ENCODE measurements around the gene FAM237A. TPM values are rescaled to one million over a fixed set of nuclear protein-coding genes. Genes with fewer than 3 reads are reported as not detected.

The FAM237A gene
- total and polyA plus RNA-seq, 2 donors (not counting 1 experiment from before 2014, with no cell fraction given): not detected

DNA sequence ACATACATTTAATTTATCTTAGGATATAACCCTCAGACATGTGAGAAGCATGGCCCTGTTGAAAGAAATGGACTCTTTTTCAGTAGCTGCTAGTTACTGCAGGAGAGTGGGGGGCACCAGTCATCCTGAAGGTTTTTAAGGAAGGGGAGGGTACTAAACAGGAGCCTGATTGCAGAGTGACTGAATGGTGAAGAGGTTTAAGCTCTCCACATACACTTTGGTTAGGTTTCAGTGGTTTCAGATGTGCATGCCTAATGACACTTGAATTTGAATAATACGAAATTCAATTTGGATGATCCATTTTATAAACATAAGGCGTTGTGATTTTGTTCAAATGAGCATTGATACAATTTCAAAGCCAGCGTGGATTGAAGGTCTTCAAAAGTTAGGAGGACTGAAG is 10.9 kb upstream of the FAM237A start:
- Histone ChIP-seq H4K20me1 (ENCODE audit: control insufficient read depth, extremely low read depth, insufficient read depth, low read length) (no peaks in the 10 kb centered on the region), H3K79me2 (ENCODE audit: control insufficient read depth, insufficient read depth, low read length) (no peaks in the 10 kb centered on the region), H3K27ac (ENCODE audit: insufficient read depth, low read length) (no peak overlapping the region), H3K4me2 (ENCODE audit: extremely low read depth, insufficient read depth, low read length) (no peak overlapping the region), H2AFZ (ENCODE audit: low read length) (no peak overlapping the region), H3K4me3 (replicated peaks in 1 of 4; ENCODE audit: control extremely low read depth in 1 of 4, insufficient read depth in 1 of 4, low read depth in 3 of 4, low read length in 4 of 4) (no peak overlapping the region), H3K9ac (ENCODE audit: insufficient read depth, low read length) (no peak overlapping the region), H3K36me3 (ENCODE audit: control insufficient read depth, insufficient read depth, low read length) (no peaks in the 10 kb centered on the region), H3K9me3 (ENCODE audit: control insufficient read depth, insufficient read depth, low read depth, low read length) (no peaks in the 10 kb centered on the region), H3K4me1 (ENCODE audit: control insufficient read depth, extremely low read depth, insufficient read depth, low read length) (no peaks in the 10 kb centered on the region), H3K27me3 (ENCODE audit: control insufficient read depth, insufficient read depth, low read length) (no peaks in the 10 kb centered on the region)
- no peak for TF ChIP-seq EZH2 (IDR thresholded peaks at IDR 0.05; ENCODE audit: low read length, missing control alignments)
- TF ChIP-seq, protein P1, sequence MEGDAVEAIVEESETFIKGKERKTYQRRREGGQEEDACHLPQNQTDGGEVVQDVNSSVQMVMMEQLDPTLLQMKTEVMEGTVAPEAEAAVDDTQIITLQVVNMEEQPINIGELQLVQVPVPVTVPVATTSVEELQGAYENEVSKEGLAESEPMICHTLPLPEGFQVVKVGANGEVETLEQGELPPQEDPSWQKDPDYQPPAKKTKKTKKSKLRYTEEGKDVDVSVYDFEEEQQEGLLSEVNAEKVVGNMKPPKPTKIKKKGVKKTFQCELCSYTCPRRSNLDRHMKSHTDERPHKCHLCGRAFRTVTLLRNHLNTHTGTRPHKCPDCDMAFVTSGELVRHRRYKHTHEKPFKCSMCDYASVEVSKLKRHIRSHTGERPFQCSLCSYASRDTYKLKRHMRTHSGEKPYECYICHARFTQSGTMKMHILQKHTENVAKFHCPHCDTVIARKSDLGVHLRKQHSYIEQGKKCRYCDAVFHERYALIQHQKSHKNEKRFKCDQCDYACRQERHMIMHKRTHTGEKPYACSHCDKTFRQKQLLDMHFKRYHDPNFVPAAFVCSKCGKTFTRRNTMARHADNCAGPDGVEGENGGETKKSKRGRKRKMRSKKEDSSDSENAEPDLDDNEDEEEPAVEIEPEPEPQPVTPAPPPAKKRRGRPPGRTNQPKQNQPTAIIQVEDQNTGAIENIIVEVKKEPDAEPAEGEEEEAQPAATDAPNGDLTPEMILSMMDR (conservative IDR thresholded peaks at IDR 0.05 in 1 of 2, IDR thresholded peaks at IDR 0.05 in 1 of 2; ENCODE audit: low read depth in 1 of 2, low read length in 2 of 2): no peak
- no peak for DNase-seq (ENCODE audit: low read depth in 2 of 2)

DNA sequence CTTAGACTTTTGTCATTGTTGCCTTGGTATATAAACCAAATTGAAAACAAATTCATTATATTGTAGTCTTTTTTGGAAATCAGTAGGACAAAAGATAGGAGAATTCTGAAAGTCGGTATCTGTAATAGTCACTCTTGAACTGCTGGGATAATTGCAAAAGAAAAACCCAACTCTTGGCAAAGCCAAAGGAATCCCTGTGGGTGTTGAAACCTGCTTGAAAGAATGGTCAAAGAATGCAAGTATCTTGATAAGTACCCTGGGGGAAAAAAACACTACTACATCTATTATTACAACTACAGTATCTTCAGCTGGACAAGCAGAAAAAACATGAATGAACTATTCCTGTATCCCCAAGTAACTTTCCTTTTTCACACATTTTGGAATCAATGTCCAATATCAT is 7.3 kb upstream of the FAM237A start:
- no peaks in the 10 kb centered on the region for H4K20me1 ChIP-seq (ENCODE audit: control insufficient read depth, extremely low read depth, insufficient read depth, low read length)
- no peak overlapping the region for H3K27ac ChIP-seq (ENCODE audit: insufficient read depth, low read length)
- no peak overlapping the region for H3K4me2 ChIP-seq (ENCODE audit: extremely low read depth, insufficient read depth, low read length)
- no peaks in the 10 kb centered on the region for H3K9me3 ChIP-seq (ENCODE audit: control insufficient read depth, insufficient read depth, low read depth, low read length)
- DNase-seq (ENCODE audit: low read depth in 2 of 2): peak in 1 of 2 donors; percentile 13
- no peak for TF ChIP-seq EZH2 (IDR thresholded peaks at IDR 0.05; ENCODE audit: low read length, missing control alignments)
- TF ChIP-seq, protein P1 (conservative IDR thresholded peaks at IDR 0.05 in 1 of 2, IDR thresholded peaks at IDR 0.05 in 1 of 2; ENCODE audit: low read depth in 1 of 2, low read length in 2 of 2): no peak
- H3K4me1 ChIP-seq (ENCODE audit: control insufficient read depth, extremely low read depth, insufficient read depth, low read length): no peaks in the 10 kb centered on the region
- H3K36me3 ChIP-seq (ENCODE audit: control insufficient read depth, insufficient read depth, low read length): no peaks in the 10 kb centered on the region
- no peaks in the 10 kb centered on the region for H3K27me3 ChIP-seq (ENCODE audit: control insufficient read depth, insufficient read depth, low read length)
- no peak overlapping the region for H3K4me3 ChIP-seq (replicated peaks in 1 of 4; ENCODE audit: control extremely low read depth in 1 of 4, insufficient read depth in 1 of 4, low read depth in 3 of 4, low read length in 4 of 4)
- no peaks in the 10 kb centered on the region for H3K79me2 ChIP-seq (ENCODE audit: control insufficient read depth, insufficient read depth, low read length)
- no peak overlapping the region for H2AFZ ChIP-seq (ENCODE audit: low read length)
- no peak overlapping the region for H3K9ac ChIP-seq (ENCODE audit: insufficient read depth, low read length)

DNA sequence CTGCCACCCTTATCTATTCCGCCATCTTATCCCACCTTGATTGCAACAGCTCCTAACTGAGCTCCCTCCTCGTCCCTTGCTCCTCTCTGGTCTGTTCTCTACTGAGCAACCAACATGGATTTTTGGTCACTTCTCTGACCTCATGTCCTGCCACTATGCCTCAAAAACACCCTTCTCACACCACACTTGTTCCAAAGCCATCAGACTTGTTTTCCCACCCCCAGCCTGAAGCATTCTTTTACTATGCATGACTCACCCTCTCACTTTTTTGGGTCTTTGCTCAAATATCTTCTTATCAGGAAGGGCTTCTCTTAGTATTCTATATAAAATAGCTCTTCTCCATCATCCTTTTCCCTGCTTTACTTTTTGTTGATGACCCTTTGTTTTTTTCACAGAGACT is 2.7 kb upstream of the FAM237A start:
- Histone ChIP-seq H3K27ac (ENCODE audit: insufficient read depth, low read length) (no peak overlapping the region), H4K20me1 (ENCODE audit: control insufficient read depth, extremely low read depth, insufficient read depth, low read length) (no peaks in the 10 kb centered on the region), H3K9me3 (ENCODE audit: control insufficient read depth, insufficient read depth, low read depth, low read length) (no peaks in the 10 kb centered on the region), H3K79me2 (ENCODE audit: control insufficient read depth, insufficient read depth, low read length) (no peaks in the 10 kb centered on the region), H3K4me3 (replicated peaks in 1 of 4; ENCODE audit: control extremely low read depth in 1 of 4, insufficient read depth in 1 of 4, low read depth in 3 of 4, low read length in 4 of 4) (no peak overlapping the region), H3K4me1 (ENCODE audit: control insufficient read depth, extremely low read depth, insufficient read depth, low read length) (no peaks in the 10 kb centered on the region), H3K9ac (ENCODE audit: insufficient read depth, low read length) (no peak overlapping the region), H3K27me3 (ENCODE audit: control insufficient read depth, insufficient read depth, low read length) (peaks cover 5% of the 10 kb centered on the region), H3K36me3 (ENCODE audit: control insufficient read depth, insufficient read depth, low read length) (no peaks in the 10 kb centered on the region), H3K4me2 (ENCODE audit: extremely low read depth, insufficient read depth, low read length) (no peak overlapping the region), H2AFZ (ENCODE audit: low read length) (no peak overlapping the region)
- TF ChIP-seq, protein P1 (conservative IDR thresholded peaks at IDR 0.05 in 1 of 2, IDR thresholded peaks at IDR 0.05 in 1 of 2; ENCODE audit: low read depth in 1 of 2, low read length in 2 of 2): no peak
- no peak for TF ChIP-seq EZH2 (IDR thresholded peaks at IDR 0.05; ENCODE audit: low read length, missing control alignments)
- DNase-seq (ENCODE audit: low read depth in 2 of 2): no peak
